Parietal lobe (tissue), 1 donor: Measurements from ENCODE around the gene HPS4. TPM values are rescaled to one million over a fixed set of nuclear protein-coding genes. Genes with fewer than 3 reads are reported as not detected.

Experiments
- total RNA-seq: library from RNA; depleted of rRNA; stranded (reverse); fragments of >200 nt; gene quantifications from one replicate; pipeline ENCODE4 v1.2.3, GENCODE V29; 2014

Gene HPS4
- 53.5 TPM for total RNA-seq

DNA sequence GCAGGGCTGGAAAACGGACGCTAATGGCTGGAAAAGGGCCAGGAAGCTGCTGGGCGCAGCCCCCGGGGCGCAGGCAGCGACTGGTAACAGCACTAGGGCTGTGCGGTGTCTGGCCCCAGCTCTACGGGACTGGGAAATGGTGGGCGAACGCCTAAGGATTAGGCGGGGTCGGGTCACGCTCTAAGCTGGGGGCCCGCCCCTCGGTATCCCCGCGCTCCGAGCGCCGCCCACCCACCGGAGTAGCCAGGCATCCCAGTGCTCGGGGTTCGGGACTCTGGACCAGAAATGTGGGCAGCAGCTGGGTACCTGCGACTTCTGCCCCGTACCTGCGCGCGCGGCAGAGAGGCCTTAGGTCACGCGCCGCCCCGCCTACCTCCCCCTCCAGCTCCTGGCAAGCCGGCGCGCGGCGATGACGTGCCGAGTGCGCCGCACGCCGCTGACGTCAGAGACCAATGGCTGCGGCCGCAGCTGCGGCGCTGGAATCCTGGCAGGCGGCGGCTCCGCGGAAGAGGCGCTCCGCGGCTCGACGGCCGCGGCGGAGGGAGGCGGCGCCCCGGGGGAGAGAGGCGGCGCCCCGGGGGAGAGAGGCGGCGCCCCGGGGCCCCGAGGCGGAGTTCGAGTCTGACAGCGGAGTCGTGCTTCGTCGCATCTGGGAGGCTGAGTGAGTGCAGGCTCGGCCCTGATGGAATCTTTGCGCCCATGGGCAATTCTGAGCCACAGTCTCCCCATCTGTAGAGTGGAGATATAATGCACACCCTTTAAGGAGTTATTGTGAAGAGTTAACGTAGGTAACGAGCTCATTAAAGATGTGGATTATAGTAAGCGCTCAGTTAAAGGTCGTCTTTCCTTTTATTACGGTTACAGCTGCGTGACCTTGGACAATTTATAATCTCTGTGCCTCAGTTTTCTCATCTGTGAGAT lies at the start of gene HPS4, which contains the start of gene SRRD:
Gene HPS4 (minus strand): TSS at position 345 of the 921 bp plus-strand sequence. CDS start 2,021 bp downstream, outside the sequence.
Gene SRRD (plus strand): TSS at position 439 of the 921 bp plus-strand sequence. CDS start 14 bp downstream, at position 453.

DNA sequence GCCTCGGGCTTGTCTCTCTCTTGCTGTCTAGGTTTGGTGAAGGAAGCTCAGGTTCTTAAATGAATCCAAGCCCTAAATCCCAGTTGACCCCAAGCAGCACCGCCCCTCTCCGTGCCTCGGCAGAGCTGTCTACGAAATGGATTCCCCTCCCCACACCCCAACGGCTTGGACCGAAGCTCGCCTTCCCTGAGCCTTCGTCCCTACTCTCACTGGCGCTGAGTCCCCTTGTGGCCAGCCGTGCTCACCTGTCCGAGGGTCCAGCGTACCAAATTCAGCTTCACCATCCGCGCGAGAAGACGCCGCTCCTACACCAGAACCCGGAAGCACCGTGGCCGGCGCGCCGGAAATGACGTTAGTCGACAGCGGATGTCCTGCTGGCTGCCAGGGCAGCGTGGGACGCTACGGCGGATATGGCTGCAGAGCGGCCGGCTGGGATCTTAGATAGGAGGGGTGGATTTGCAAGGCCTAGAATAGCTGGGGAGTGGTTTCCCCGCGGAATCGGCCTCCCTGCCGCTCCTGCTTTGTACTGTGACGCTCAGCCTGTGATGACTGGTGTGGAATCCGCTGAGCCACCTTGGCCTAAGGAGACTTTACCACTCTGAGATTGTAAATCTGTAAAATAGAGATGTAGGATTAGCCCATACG lies 28.7 kb upstream of the HPS4 start, which contains the start of gene TFIP11:
Gene TFIP11 (minus strand): TSS at position 325 of the 645 bp plus-strand sequence. CDS start 2,201 bp downstream, outside the sequence.

DNA sequence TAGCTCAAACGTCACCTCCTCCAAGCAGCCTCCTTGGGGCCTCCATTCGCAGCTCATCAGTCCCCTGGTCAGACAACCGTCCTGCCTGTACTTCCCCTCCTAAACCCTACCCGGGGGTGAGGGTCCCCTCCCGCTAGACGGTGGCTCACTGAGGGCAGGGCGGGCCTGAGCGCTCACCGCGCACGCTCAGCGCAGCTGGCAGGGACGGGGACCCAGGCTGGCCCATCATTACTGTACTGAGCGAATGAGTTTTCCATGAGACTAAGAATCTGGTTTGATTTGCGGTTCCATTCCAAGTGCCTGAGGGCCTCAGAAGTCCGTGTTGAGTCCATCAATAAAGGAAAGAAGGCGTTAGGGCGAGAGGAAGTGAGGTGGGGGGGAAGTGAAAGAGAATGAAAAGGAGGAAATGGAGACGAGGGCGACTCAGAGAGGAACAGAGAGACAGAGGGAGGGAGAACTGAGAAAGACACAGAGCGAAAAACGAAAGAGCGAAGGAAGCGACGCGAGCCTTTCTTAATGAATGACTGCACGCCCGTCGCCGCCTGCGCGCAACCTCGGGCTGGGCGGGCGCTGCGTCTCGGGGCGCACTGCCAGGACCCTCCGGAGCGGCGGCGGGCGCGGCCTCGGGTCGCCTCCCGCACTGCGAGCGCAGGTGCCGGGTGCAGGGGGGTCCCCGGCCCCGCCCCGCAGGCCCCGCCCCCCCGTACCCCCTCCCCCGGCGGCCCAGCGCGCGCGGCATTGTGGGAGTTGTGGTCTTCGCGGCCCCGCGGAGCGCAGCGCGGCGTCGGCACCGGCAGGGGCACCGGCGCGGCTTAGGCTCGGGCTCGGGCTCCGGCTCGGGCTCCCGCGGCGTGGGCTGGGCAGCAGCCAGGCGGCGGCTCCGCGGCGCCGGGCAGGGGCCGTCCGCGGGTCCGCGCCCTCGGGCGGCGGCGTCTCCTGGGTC lies 54.8 kb downstream of the HPS4 start, which contains the start of gene ASPHD2:
Gene ASPHD2 (plus strand): TSS at position 746 of the 943 bp plus-strand sequence. CDS start 4,356 bp downstream, outside the sequence.

Other genes with a start within 250 kb of the HPS4 start
- gene ASPHD2, start 54.5 kb downstream of the HPS4 start, total RNA-seq, result 12.2 TPM
- gene SRRD, start 94 bp upstream of the HPS4 start, total RNA-seq, result 16.9 TPM
- gene TFIP11, start 28.7 kb upstream of the HPS4 start, total RNA-seq, result 51.0 TPM
- gene TPST2, start 106.3 kb upstream of the HPS4 start, total RNA-seq, result 19.4 TPM
- gene CRYBB1, start 134.2 kb upstream of the HPS4 start, total RNA-seq, result 0.94 TPM
- gene CRYBA4, start 138.2 kb upstream of the HPS4 start, total RNA-seq, result not detected
- gene MIAT, start 173.8 kb upstream of the HPS4 start, total RNA-seq, result 490 TPM